Stomach (tissue), 4 donors: ENCODE results near the gene CCDC184.

ENCODE experiments used
- EP300 ChIP-seq: sonication (generic); formaldehyde crosslinking; IDR thresholded peaks from one replicate; pipeline ENCODE4 v1.6.1; 2017; ENCODE audit warnings: antibody characterized with exemption
- POLR2A ChIP-seq, 4 donors: fragments of 450-650 bp; IDR thresholded peaks; one replicate each; pipeline ENCODE4 v1.6.1; 2016; ENCODE audit warnings: antibody characterized with exemption in 4 of 4, control low read depth in 2 of 4, mild to moderate bottlenecking in 1 of 4, moderate library complexity in 1 of 4
- POLR2AphosphoS5 ChIP-seq, 3 donors: sonication (generic); formaldehyde crosslinking; IDR thresholded peaks; one replicate each; pipeline ENCODE4 v1.6.1; 2016; ENCODE audit warnings: antibody characterized with exemption in 3 of 3
- TF ChIP-seq, protein P1 (sequence below), 7 experiments: fragments of 450-650 bp in 4 of 7; fragments of 200-600 bp in 3 of 7; sonication (generic) in 3 of 7; IDR thresholded peaks; one replicate each; pipeline ENCODE4 v1.5.1; 2016 to 2019; ENCODE audit warnings: antibody characterized with exemption in 7 of 7, control low read depth in 2 of 7, mild to moderate bottlenecking in 1 of 7

DNA sequence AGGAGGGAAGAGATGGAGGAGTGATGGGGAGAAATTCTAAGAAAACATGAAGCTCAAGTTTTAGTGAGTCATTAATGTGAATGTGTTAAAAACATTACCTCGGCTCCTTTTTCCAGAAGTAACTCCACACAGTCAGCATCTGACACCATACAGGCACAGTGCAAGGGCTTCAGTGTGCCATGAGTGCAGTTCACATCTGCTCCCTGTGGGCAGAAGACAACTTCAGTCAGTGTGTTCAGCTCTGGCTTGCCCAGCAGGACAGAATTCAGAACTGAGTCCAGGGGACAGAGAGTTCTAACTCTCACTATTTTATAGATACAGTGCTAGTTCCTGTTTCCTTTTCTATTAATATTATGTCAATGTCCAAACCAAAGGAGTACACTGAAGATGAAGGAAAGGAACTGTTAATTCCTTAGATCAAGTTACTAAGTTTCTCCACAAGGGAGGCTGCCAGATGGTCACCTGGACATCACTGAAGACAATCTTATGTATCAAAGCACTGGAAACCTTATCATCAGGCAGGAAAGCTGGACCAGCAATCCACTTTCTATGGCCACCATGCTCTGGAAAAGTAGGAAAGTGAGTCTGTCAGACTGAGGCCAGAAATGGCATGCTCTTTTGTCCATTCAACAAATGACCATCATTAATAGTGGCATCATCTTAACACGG, 32.2 kb upstream of the CCDC184 start:
- TF ChIP-seq, protein P1, sequence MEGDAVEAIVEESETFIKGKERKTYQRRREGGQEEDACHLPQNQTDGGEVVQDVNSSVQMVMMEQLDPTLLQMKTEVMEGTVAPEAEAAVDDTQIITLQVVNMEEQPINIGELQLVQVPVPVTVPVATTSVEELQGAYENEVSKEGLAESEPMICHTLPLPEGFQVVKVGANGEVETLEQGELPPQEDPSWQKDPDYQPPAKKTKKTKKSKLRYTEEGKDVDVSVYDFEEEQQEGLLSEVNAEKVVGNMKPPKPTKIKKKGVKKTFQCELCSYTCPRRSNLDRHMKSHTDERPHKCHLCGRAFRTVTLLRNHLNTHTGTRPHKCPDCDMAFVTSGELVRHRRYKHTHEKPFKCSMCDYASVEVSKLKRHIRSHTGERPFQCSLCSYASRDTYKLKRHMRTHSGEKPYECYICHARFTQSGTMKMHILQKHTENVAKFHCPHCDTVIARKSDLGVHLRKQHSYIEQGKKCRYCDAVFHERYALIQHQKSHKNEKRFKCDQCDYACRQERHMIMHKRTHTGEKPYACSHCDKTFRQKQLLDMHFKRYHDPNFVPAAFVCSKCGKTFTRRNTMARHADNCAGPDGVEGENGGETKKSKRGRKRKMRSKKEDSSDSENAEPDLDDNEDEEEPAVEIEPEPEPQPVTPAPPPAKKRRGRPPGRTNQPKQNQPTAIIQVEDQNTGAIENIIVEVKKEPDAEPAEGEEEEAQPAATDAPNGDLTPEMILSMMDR (IDR thresholded peaks at IDR 0.05): no peak
- TF ChIP-seq EP300: no peak
- TF ChIP-seq POLR2A (IDR thresholded peaks at IDR 0.05): no peak
- TF ChIP-seq POLR2AphosphoS5 (IDR thresholded peaks at IDR 0.05): no peak
